Ishikawa (cell line): ENCODE measurements around the gene GBF1.

Source experiments
- CEBPB ChIP-seq: IDR thresholded peaks from 2 replicates; pipeline ENCODE4 v1.6.1; 2012
- EGR1 ChIP-seq: IDR thresholded peaks from 2 replicates; pipeline ENCODE4 v1.6.1; 2012
- FOXM1 ChIP-seq: IDR thresholded peaks from 2 replicates; pipeline ENCODE4 v1.6.1; 2012; ENCODE audit warnings: low read depth, borderline replicate concordance
- RAD21 ChIP-seq: IDR thresholded peaks from 2 replicates; pipeline ENCODE4 v1.6.1; 2012; ENCODE audit warnings: low read depth
- REST ChIP-seq: IDR thresholded peaks from 2 replicates; pipeline ENCODE4 v1.6.1; 2012; ENCODE audit warnings: low read depth, mild to moderate bottlenecking
- TCF12 ChIP-seq: IDR thresholded peaks from 2 replicates; pipeline ENCODE4 v1.6.1; 2012; ENCODE audit warnings: low read depth
- TEAD4 ChIP-seq: IDR thresholded peaks from 2 replicates; pipeline ENCODE4 v1.6.1; 2012
- TF ChIP-seq, protein P1 (sequence below): IDR thresholded peaks from 2 replicates; pipeline ENCODE4 v1.6.1; 2012

- TF ChIP-seq TCF12 (no peak), TEAD4 (no peak), EGR1 (no peak), REST (no peak), FOXM1 (no peak), RAD21 (no peak; the same call in 1 of the 2 replicates), CEBPB (no peak)
- TF ChIP-seq, protein P1, sequence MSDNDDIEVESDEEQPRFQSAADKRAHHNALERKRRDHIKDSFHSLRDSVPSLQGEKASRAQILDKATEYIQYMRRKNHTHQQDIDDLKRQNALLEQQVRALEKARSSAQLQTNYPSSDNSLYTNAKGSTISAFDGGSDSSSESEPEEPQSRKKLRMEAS = no peak
Measured at GRCh38 chr10:102393411-102394078, 148.2 kb downstream of the GBF1 start.
